Prostate gland (tissue), 2 donors: ENCODE measurements around the gene CD47.

Experiments used
- POLR2A ChIP-seq: fragments of 450-650 bp; IDR thresholded peaks from one replicate; pipeline ENCODE4 v1.6.1; 2016; ENCODE audit warnings: antibody characterized with exemption, mild to moderate bottlenecking
- TF ChIP-seq, protein P1 (sequence below), 4 experiments: fragments of 200-600 bp in 2 of 4; fragments of 450-650 bp in 2 of 4; sonication (generic) in 2 of 4; IDR thresholded peaks; 1 replicate in 3 of 4; 2 replicates in 1 of 4; pipeline ENCODE4 v1.5.1; 2016 to 2019; ENCODE audit warnings: antibody characterized with exemption in 4 of 4, mild to moderate bottlenecking in 2 of 4, moderate library complexity in 2 of 4

DNA sequence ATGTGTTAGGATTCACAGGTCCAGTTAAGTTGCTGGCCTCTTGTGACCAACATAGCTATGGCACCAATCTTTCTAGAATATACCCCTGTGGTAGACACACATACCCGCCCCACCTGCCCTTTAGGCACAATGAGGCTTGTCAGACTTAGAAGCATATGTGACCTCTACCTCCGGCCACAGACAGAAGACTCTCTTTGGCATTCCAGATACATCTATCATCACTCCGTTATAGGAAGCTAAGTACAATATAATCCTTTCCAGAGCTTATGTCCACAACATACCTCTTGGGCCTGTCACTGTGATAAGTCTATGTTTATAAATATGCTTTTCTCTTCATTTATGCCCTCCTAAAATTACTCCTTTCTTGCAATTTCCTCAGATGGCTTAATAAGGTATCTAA is 39.8 kb downstream of the CD47 start:
- TF ChIP-seq, protein P1, sequence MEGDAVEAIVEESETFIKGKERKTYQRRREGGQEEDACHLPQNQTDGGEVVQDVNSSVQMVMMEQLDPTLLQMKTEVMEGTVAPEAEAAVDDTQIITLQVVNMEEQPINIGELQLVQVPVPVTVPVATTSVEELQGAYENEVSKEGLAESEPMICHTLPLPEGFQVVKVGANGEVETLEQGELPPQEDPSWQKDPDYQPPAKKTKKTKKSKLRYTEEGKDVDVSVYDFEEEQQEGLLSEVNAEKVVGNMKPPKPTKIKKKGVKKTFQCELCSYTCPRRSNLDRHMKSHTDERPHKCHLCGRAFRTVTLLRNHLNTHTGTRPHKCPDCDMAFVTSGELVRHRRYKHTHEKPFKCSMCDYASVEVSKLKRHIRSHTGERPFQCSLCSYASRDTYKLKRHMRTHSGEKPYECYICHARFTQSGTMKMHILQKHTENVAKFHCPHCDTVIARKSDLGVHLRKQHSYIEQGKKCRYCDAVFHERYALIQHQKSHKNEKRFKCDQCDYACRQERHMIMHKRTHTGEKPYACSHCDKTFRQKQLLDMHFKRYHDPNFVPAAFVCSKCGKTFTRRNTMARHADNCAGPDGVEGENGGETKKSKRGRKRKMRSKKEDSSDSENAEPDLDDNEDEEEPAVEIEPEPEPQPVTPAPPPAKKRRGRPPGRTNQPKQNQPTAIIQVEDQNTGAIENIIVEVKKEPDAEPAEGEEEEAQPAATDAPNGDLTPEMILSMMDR (IDR thresholded peaks at IDR 0.05), result no peak
- TF ChIP-seq POLR2A, result no peak
